ENCODE data around the gene ZBTB9. TPM values are rescaled to one million over a fixed set of nuclear protein-coding genes. Genes with fewer than 3 reads are reported as not detected.

ZBTB9 gene
- total and polyA plus RNA-seq, 4 donors: 1.1 to 3.4 (median 2.3) TPM

- no peak overlapping the region for H3K4me3 ChIP-seq (ENCODE audit: low read depth in 1 of 3, low read length in 3 of 3)
- peaks cover 0 to 4% (median 1%) of the 10 kb centered on the region in 4 donors for H3K36me3 ChIP-seq (ENCODE audit: control insufficient read depth in 4 of 4, insufficient read depth in 3 of 4, low read depth in 1 of 4, low read length in 3 of 4)
- H3K27ac ChIP-seq (ENCODE audit: low read depth in 1 of 2, low read length in 2 of 2): no peak overlapping the region
- no peak overlapping the region for H3K9ac ChIP-seq (ENCODE audit: low read depth in 1 of 2, low read length in 2 of 2)
- no peak for DNase-seq (ENCODE audit: low spot score)
- peaks cover 4 to 12% (median 8%) of the 10 kb centered on the region in 4 donors for H3K4me1 ChIP-seq (ENCODE audit: control insufficient read depth in 4 of 4, insufficient read depth in 4 of 4, low read length in 3 of 4)
- 93% methylated on average over 12 of the region's 12 CpGs for WGBS
- TF ChIP-seq SP1 (IDR thresholded peaks at IDR 0.05) (no peak), YY1 (IDR thresholded peaks at IDR 0.05) (no peak), EGR1 (IDR thresholded peaks at IDR 0.05; ENCODE audit: low read depth in 2 of 2) (no peak), REST (IDR thresholded peaks at IDR 0.05) (no peak), HNF4A (conservative IDR thresholded peaks at IDR 0.05) (no peak), HNF4G (IDR thresholded peaks at IDR 0.05) (no peak), MAX (IDR thresholded peaks at IDR 0.05) (no peak), ZBTB33 (IDR thresholded peaks at IDR 0.05) (no peak), GABPA (IDR thresholded peaks at IDR 0.05 in 1 of 2, conservative IDR thresholded peaks at IDR 0.05 in 1 of 2) (no peak)
- no peaks in the 10 kb centered on the region for H3K27me3 ChIP-seq (ENCODE audit: control insufficient read depth in 4 of 4, insufficient read depth in 4 of 4, low read length in 3 of 4)
- H3K9me3 ChIP-seq (ENCODE audit: control insufficient read depth in 4 of 4, low read length in 3 of 4): no peaks in the 10 kb centered on the region
Observed at GRCh38 chr6:33456156-33456555, 1.8 kb downstream of the ZBTB9 start.

GRCh38 chr6:33458676-33459075, 4.3 kb downstream of the ZBTB9 start:
- H3K27ac ChIP-seq (ENCODE audit: low read depth in 1 of 2, low read length in 2 of 2): no peak overlapping the region
- H3K36me3 ChIP-seq (ENCODE audit: control insufficient read depth in 4 of 4, insufficient read depth in 3 of 4, low read depth in 1 of 4, low read length in 3 of 4): peaks cover 0 to 4% (median 1%) of the 10 kb centered on the region in 4 donors
- no peak for DNase-seq (ENCODE audit: low spot score)
- peaks cover 4 to 9% (median 6%) of the 10 kb centered on the region in 4 donors for H3K4me1 ChIP-seq (ENCODE audit: control insufficient read depth in 4 of 4, insufficient read depth in 4 of 4, low read length in 3 of 4)
- no peak overlapping the region for H3K4me3 ChIP-seq (ENCODE audit: low read depth in 1 of 3, low read length in 3 of 3)
- no peak overlapping the region for H3K9ac ChIP-seq (ENCODE audit: low read depth in 1 of 2, low read length in 2 of 2)
- no peak for TF ChIP-seq SP1 (IDR thresholded peaks at IDR 0.05)
- TF ChIP-seq MAX (IDR thresholded peaks at IDR 0.05): no peak
- no peak for TF ChIP-seq REST (IDR thresholded peaks at IDR 0.05)
- no peaks in the 10 kb centered on the region for H3K27me3 ChIP-seq (ENCODE audit: control insufficient read depth in 4 of 4, insufficient read depth in 4 of 4, low read length in 3 of 4)
- no peaks in the 10 kb centered on the region for H3K9me3 ChIP-seq (ENCODE audit: control insufficient read depth in 4 of 4, low read length in 3 of 4)
- 68% methylated on average over 3 of the region's 3 CpGs for WGBS
